Stimulated activated CD8-positive, alpha-beta memory T cell treated with anti-CD3 and anti-CD28 coated beads, Interleukin-12 subunit alpha, Interleukin-12 subunit beta, amount 100 ng/mL, for 4 hours (primary cell): ENCODE measurements around the gene LTA.
"Not testable (repeated sequence)": the region's sequence is repeated elsewhere in the genome, so short reads cannot be mapped to it uniquely, and the experiment has no call there.

Experiments
- DNase-seq: peaks from one replicate; pipeline ENCODE4 v3.0.0-alpha.2; 2020; ENCODE audit warnings: low read depth

The LTA gene

GRCh38 chr6:31541658-31542521 is 30.2 kb upstream of the LTA start, which contains the start of gene DDX39B:
Gene DDX39B (minus strand): TSS chr6:31542003. CDS start chr6:31540532, 1,471 bp downstream.
- DNase-seq = peak; percentile 84

GRCh38 chr6:31543639-31544038 is 28.4 kb upstream of the LTA start:
- DNase-seq = no peak

GRCh38 chr6:31544676-31545075 is 27.4 kb upstream of the LTA start:
- no peak for DNase-seq

GRCh38 chr6:31545291-31545690 is 26.8 kb upstream of the LTA start:
- DNase-seq = no peak

- peak; percentile 67 for DNase-seq
Observed at GRCh38 chr6:31546339-31546957, 25.6 kb upstream of the LTA start, which contains the start of gene ATP6V1G2. Gene ATP6V1G2 (minus strand): TSS chr6:31546608. CDS start chr6:31546559, 49 bp downstream.

- DNase-seq = peak; percentile 80
Observed at GRCh38 chr6:31546958-31547726, 24.9 kb upstream of the LTA start, which contains the start of gene NFKBIL1. Gene NFKBIL1 (plus strand): TSS chr6:31547608. CDS start chr6:31547695, 87 bp downstream.

- no peak for DNase-seq
Observed at GRCh38 chr6:31547727-31548543, 24.2 kb upstream of the LTA start.

- no peak for DNase-seq
Observed at GRCh38 chr6:31548544-31548873, 23.6 kb upstream of the LTA start.

- DNase-seq = not testable (repeated sequence)
Observed at GRCh38 chr6:31551371-31551770, 20.7 kb upstream of the LTA start.

- DNase-seq = no peak
Observed at GRCh38 chr6:31556307-31556706, 15.8 kb upstream of the LTA start.

GRCh38 chr6:31557443-31558317 is 14.4 kb upstream of the LTA start:
- DNase-seq = no peak

- DNase-seq = no peak
Observed at GRCh38 chr6:31558318-31558625, 13.8 kb upstream of the LTA start.

GRCh38 chr6:31558631-31559500 is 13.2 kb upstream of the LTA start:
- DNase-seq = peak; percentile 57

- no peak for DNase-seq
Observed at GRCh38 chr6:31559606-31559957, 12.5 kb upstream of the LTA start.

- DNase-seq = no peak
Observed at GRCh38 chr6:31559958-31560696, 12.0 kb upstream of the LTA start.

GRCh38 chr6:31560697-31561058 is 11.4 kb upstream of the LTA start:
- DNase-seq = no peak

GRCh38 chr6:31567531-31568370 is 4.3 kb upstream of the LTA start:
- DNase-seq = no peak

GRCh38 chr6:31568537-31568961 is 3.5 kb upstream of the LTA start:
- no peak for DNase-seq
